Fibroblast of lung (primary cell): ENCODE data around the gene AMBP. TPM values are rescaled to one million over a fixed set of nuclear protein-coding genes. Genes with fewer than 3 reads are reported as not detected.

Experiments used
- DNase-seq, 2 donors: peaks; one replicate each; pipeline versions ENCODE4 v3.0.0 to v3.0.0-alpha.2; 2010; ENCODE audit warnings: low read depth in 2 of 2
- H2AFZ ChIP-seq: 2 replicates; pipeline ENCODE4 v1.5.1; 2012; ENCODE audit warnings: low read length, control low read depth, inconsistent platforms
- H3K27ac ChIP-seq: 2 replicates; pipeline ENCODE4 v1.5.1; 2011; ENCODE audit warnings: low read length, control low read depth; ENCODE audit not compliant: insufficient read depth
- H3K27me3 ChIP-seq: 2 replicates; pipeline ENCODE4 v1.5.1; 2011; ENCODE audit warnings: mild to moderate bottlenecking, low read length; ENCODE audit not compliant: control insufficient read depth, insufficient read depth
- H3K36me3 ChIP-seq: 2 replicates; pipeline ENCODE4 v1.5.1; 2011; ENCODE audit warnings: low read length; ENCODE audit not compliant: control insufficient read depth, insufficient read depth
- H3K4me1 ChIP-seq: 2 replicates; pipeline ENCODE4 v1.5.1; 2011; ENCODE audit warnings: low read length; ENCODE audit not compliant: control insufficient read depth, insufficient read depth; ENCODE audit errors: extremely low read depth
- H3K4me2 ChIP-seq: 2 replicates; pipeline ENCODE4 v1.5.1; 2011; ENCODE audit warnings: low read length, control low read depth; ENCODE audit not compliant: insufficient read depth; ENCODE audit errors: extremely low read depth
- H3K4me3 ChIP-seq, 4 experiments: fragments of 200-600 bp in 1 of 4; sonication (generic) in 1 of 4; replicated peaks in 1 of 4; 2 replicates each; pipeline ENCODE4 v1.5.1; 2011 to 2016; ENCODE audit warnings: low read length in 4 of 4, low read depth in 3 of 4, mild to moderate bottlenecking in 3 of 4, control low read depth in 2 of 4, inconsistent platforms in 1 of 4, mixed read lengths in 1 of 4; ENCODE audit not compliant: insufficient read depth in 1 of 4; ENCODE audit errors: control extremely low read depth in 1 of 4
- H3K79me2 ChIP-seq: 2 replicates; pipeline ENCODE4 v1.5.1; 2012; ENCODE audit warnings: mild to moderate bottlenecking, low read length, inconsistent platforms; ENCODE audit not compliant: control insufficient read depth, insufficient read depth
- H3K9ac ChIP-seq: 2 replicates; pipeline ENCODE4 v1.5.1; 2011; ENCODE audit warnings: mild to moderate bottlenecking, low read length, control low read depth; ENCODE audit not compliant: insufficient read depth
- H3K9me3 ChIP-seq: 2 replicates; pipeline ENCODE4 v1.5.1; 2012; ENCODE audit warnings: low read depth, low read length; ENCODE audit not compliant: control insufficient read depth, insufficient read depth
- H4K20me1 ChIP-seq: 2 replicates; pipeline ENCODE4 v1.5.1; 2011; ENCODE audit warnings: low read length; ENCODE audit not compliant: control insufficient read depth, insufficient read depth; ENCODE audit errors: extremely low read depth
- EZH2 ChIP-seq: IDR thresholded peaks from 2 replicates; pipeline ENCODE4 v1.5.1; 2012; ENCODE audit warnings: low read length, control low read depth, mild to moderate bottlenecking; ENCODE audit errors: missing control alignments
- polyA plus RNA-seq, 2 donors: library from polyadenylated mRNA; depleted of rRNA in 1 of 2; stranded (reverse) in 1 of 2; unstranded in 1 of 2; fragments of >200 nt; gene quantifications; 2 replicates each; pipeline ENCODE4 v1.2.1, GENCODE V29; 2011 to 2012; ENCODE audit warnings: missing spikeins in 1 of 2
- total RNA-seq: library from RNA; depleted of rRNA; stranded (reverse); fragments of >200 nt; gene quantifications from 2 replicates; pipeline ENCODE4 v1.2.1, GENCODE V29; 2014
- TF ChIP-seq, protein P1 (sequence below), 2 donors: IDR thresholded peaks in 1 of 2; conservative IDR thresholded peaks in 1 of 2; 1 replicate in 1 of 2; 2 replicates in 1 of 2; pipeline ENCODE4 v1.5.1; 2011 to 2012; ENCODE audit warnings: low read length in 2 of 2, control low read depth in 1 of 2, inconsistent platforms in 1 of 2, low read depth in 1 of 2, mild to moderate bottlenecking in 1 of 2

Gene AMBP
- total and polyA plus RNA-seq, 2 donors (not counting 1 experiment from before 2014, with no cell fraction given) = 0.07 to 0.17 TPM

- Histone ChIP-seq H3K27me3 (peaks cover 5% of the 10 kb centered on the region), H3K79me2 (no peaks in the 10 kb centered on the region), H3K36me3 (no peaks in the 10 kb centered on the region), H3K4me2 (no peak overlapping the region), H3K9ac (no peak overlapping the region), H3K4me1 (no peaks in the 10 kb centered on the region), H4K20me1 (no peaks in the 10 kb centered on the region), H3K27ac (no peak overlapping the region), H3K4me3 (no peak overlapping the region), H2AFZ (no peak overlapping the region), H3K9me3 (no peaks in the 10 kb centered on the region)
- DNase-seq = no peak
- no peak for TF ChIP-seq EZH2
- TF ChIP-seq, protein P1, sequence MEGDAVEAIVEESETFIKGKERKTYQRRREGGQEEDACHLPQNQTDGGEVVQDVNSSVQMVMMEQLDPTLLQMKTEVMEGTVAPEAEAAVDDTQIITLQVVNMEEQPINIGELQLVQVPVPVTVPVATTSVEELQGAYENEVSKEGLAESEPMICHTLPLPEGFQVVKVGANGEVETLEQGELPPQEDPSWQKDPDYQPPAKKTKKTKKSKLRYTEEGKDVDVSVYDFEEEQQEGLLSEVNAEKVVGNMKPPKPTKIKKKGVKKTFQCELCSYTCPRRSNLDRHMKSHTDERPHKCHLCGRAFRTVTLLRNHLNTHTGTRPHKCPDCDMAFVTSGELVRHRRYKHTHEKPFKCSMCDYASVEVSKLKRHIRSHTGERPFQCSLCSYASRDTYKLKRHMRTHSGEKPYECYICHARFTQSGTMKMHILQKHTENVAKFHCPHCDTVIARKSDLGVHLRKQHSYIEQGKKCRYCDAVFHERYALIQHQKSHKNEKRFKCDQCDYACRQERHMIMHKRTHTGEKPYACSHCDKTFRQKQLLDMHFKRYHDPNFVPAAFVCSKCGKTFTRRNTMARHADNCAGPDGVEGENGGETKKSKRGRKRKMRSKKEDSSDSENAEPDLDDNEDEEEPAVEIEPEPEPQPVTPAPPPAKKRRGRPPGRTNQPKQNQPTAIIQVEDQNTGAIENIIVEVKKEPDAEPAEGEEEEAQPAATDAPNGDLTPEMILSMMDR (conservative IDR thresholded peaks at IDR 0.05 in 1 of 2, IDR thresholded peaks at IDR 0.05 in 1 of 2; ENCODE audit: low read depth in 1 of 2, low read length in 2 of 2) = no peak
Measured at GRCh38 chr9:114065304-114065703, 12.8 kb downstream of the AMBP start.

- H3K9me3 ChIP-seq = no peaks in the 10 kb centered on the region
- no peaks in the 10 kb centered on the region for H3K79me2 ChIP-seq
- H3K4me3 ChIP-seq = no peak overlapping the region
- no peak overlapping the region for H3K9ac ChIP-seq
- H3K4me1 ChIP-seq = no peaks in the 10 kb centered on the region
- H3K27me3 ChIP-seq = peaks cover 5% of the 10 kb centered on the region
- H3K36me3 ChIP-seq = no peaks in the 10 kb centered on the region
- TF ChIP-seq EZH2 = no peak
- TF ChIP-seq, protein P1 (conservative IDR thresholded peaks at IDR 0.05 in 1 of 2, IDR thresholded peaks at IDR 0.05 in 1 of 2; ENCODE audit: low read depth in 1 of 2, low read length in 2 of 2) = no peak
- H4K20me1 ChIP-seq = no peaks in the 10 kb centered on the region
- DNase-seq = no peak
- H3K4me2 ChIP-seq = no peak overlapping the region
- H3K27ac ChIP-seq = no peak overlapping the region
- H2AFZ ChIP-seq = no peak overlapping the region
Measured at GRCh38 chr9:114061830-114062474, 16.1 kb downstream of the AMBP start.

- Histone ChIP-seq H3K36me3 (no peaks in the 10 kb centered on the region), H3K9me3 (no peaks in the 10 kb centered on the region), H3K27ac (no peak overlapping the region), H3K27me3 (peaks cover 5% of the 10 kb centered on the region), H3K79me2 (no peaks in the 10 kb centered on the region), H4K20me1 (no peaks in the 10 kb centered on the region), H3K9ac (no peak overlapping the region), H3K4me2 (no peak overlapping the region), H2AFZ (no peak overlapping the region), H3K4me1 (no peaks in the 10 kb centered on the region), H3K4me3 (no peak overlapping the region)
- no peak for TF ChIP-seq EZH2
- DNase-seq = no peak
Measured at GRCh38 chr9:114061292-114061691, 16.8 kb downstream of the AMBP start.
